ACC112 (cell line): Measurements from ENCODE around the gene CAPS.

Experiments
- H2AFZ ChIP-seq: fragments of 200-600 bp; sonication (generic); one replicate; pipeline ENCODE4 v1.6.0; 2017; ENCODE audit warnings: antibody characterized with exemption, low read length; ENCODE audit not compliant: unreplicated experiment
- H3K27ac ChIP-seq: fragments of 200-600 bp; sonication (generic); 2 replicates; pipeline ENCODE4 v1.5.1; 2014; ENCODE audit warnings: low read depth, mild to moderate bottlenecking, antibody characterized with exemption, low read length, moderate library complexity
- H3K27me3 ChIP-seq: fragments of 200-600 bp; sonication (generic); 2 replicates; pipeline ENCODE4 v1.6.1; 2014; ENCODE audit warnings: mild to moderate bottlenecking, antibody characterized with exemption, low read length, moderate library complexity, mixed read lengths; ENCODE audit not compliant: insufficient read depth
- H3K36me3 ChIP-seq: fragments of 200-600 bp; sonication (generic); 2 replicates; pipeline ENCODE4 v1.6.1; 2016; ENCODE audit warnings: mild to moderate bottlenecking, antibody characterized with exemption, low read length, moderate library complexity, mixed read lengths; ENCODE audit not compliant: insufficient read depth
- H3K4me1 ChIP-seq: fragments of 200-600 bp; sonication (generic); one replicate; pipeline ENCODE4 v1.6.1; 2016; ENCODE audit warnings: low read length, mixed read lengths; ENCODE audit not compliant: insufficient read depth, unreplicated experiment, control insufficient read depth
- H3K4me3 ChIP-seq: fragments of 200-600 bp; sonication (generic); 2 replicates; pipeline ENCODE4 v1.5.1; 2014; ENCODE audit warnings: mild to moderate bottlenecking, low read depth, low read length
- H3K79me2 ChIP-seq: fragments of 200-600 bp; sonication (generic); one replicate; pipeline ENCODE4 v1.6.0; 2016; ENCODE audit warnings: low read length; ENCODE audit not compliant: control insufficient read depth, unreplicated experiment, insufficient read depth

Gene CAPS

DNA sequence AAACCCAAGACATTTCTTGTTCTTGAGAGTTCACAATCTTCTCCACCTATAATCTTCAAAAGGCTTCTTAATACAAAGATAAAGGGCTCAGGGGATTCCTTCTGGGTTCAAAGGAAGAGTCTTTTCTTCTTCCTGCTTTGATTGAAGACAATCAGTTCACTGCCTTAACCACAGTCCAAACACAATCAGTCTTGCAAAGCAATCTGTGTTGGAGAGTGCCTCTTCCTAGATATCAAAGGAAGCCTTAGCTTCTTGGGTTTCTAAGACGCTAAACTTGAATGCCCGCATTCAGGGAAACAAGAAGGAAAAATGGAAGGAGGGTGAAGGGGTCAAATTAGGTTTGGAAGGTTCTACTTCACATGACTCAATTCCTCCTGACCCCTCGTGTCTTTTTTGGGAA lies 36.7 kb downstream of the CAPS start:
- Histone ChIP-seq H3K27me3 (no peaks in the 10 kb centered on the region), H2AFZ (no peak overlapping the region), H3K79me2 (peaks cover 69% of the 10 kb centered on the region), H3K4me3 (no peak overlapping the region), H3K4me1 (peaks cover 24% of the 10 kb centered on the region), H3K27ac (no peak overlapping the region), H3K36me3 (no peaks in the 10 kb centered on the region)

GRCh38 chr19:5951338-5951861 lies 37.3 kb downstream of the CAPS start:
- H3K36me3 ChIP-seq = no peaks in the 10 kb centered on the region
- no peak overlapping the region for H3K4me3 ChIP-seq
- peaks cover 71% of the 10 kb centered on the region for H3K79me2 ChIP-seq
- H3K27ac ChIP-seq = no peak overlapping the region
- peaks cover 24% of the 10 kb centered on the region for H3K4me1 ChIP-seq
- H3K27me3 ChIP-seq = no peaks in the 10 kb centered on the region
- no peak overlapping the region for H2AFZ ChIP-seq

GRCh38 chr19:5952193-5953029 lies 38.4 kb downstream of the CAPS start:
- H3K36me3 ChIP-seq = no peaks in the 10 kb centered on the region
- H3K27me3 ChIP-seq = no peaks in the 10 kb centered on the region
- no peak overlapping the region for H3K4me3 ChIP-seq
- H3K27ac ChIP-seq = no peak overlapping the region
- H3K79me2 ChIP-seq = peaks cover 72% of the 10 kb centered on the region
- H2AFZ ChIP-seq = no peak overlapping the region
- H3K4me1 ChIP-seq = peaks cover 24% of the 10 kb centered on the region

GRCh38 chr19:5953030-5953589 lies 39.1 kb downstream of the CAPS start:
- Histone ChIP-seq H2AFZ (no peak overlapping the region), H3K79me2 (peaks cover 71% of the 10 kb centered on the region), H3K4me1 (peaks cover 20% of the 10 kb centered on the region), H3K27ac (no peak overlapping the region), H3K4me3 (no peak overlapping the region), H3K36me3 (no peaks in the 10 kb centered on the region), H3K27me3 (no peaks in the 10 kb centered on the region)

DNA sequence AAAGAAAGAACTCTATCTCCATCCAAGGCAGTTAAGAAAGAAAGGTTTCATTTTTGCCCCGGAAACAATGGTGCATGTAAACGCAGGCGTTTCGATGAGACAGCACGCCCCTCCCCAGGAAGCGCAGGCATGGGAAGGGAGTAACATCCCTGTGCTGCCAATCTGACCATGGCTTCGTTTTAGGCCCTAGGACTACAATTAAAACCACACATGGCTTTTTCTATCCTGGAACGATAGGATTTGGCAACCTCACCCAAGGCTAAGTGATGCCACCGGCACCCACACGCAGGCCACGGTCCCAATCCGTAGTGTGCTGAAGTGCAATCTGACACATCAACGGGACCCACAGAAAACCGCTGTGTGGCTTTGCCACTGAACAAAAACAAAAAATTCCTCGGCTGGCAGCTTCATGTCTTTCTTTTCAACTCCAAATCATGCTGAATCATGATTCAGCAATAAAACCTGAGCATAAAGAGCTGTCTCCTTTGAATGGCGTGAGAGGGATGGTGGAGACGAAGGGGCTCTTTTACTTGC lies 39.7 kb downstream of the CAPS start:
- Histone ChIP-seq H3K4me1 (peaks cover 20% of the 10 kb centered on the region), H3K36me3 (no peaks in the 10 kb centered on the region), H3K27ac (peak overlapping the region; percentile 9; the same call in 1 of the 2 replicates), H3K4me3 (no peak overlapping the region), H3K79me2 (peaks cover 78% of the 10 kb centered on the region), H2AFZ (no peak overlapping the region), H3K27me3 (no peaks in the 10 kb centered on the region)

DNA sequence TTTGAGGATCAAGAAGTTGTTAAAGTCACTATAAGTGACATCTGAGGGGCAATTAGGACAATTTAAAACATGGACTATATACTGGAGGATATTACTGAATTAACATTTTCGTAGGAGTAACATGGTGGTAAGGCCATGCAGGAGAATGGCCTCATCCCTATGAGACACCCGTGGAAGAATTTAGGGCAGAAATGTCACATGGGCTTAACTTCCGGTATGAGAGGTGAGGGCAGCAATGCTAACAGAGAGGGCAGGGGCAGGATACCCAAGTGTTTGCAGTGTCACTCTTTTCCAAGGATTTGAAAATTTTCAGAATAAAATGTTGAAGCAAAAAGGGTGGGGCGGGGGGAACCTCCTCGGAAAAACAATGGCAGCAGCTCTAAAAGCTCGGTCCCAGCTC lies 40.2 kb downstream of the CAPS start:
- no peaks in the 10 kb centered on the region for H3K36me3 ChIP-seq
- H3K79me2 ChIP-seq = peaks cover 83% of the 10 kb centered on the region
- peaks cover 20% of the 10 kb centered on the region for H3K4me1 ChIP-seq
- peak overlapping the region; percentile 9; the same call in 1 of the 2 replicates for H3K27ac ChIP-seq
- H3K4me3 ChIP-seq = no peak overlapping the region
- no peak overlapping the region for H2AFZ ChIP-seq
- no peaks in the 10 kb centered on the region for H3K27me3 ChIP-seq

DNA sequence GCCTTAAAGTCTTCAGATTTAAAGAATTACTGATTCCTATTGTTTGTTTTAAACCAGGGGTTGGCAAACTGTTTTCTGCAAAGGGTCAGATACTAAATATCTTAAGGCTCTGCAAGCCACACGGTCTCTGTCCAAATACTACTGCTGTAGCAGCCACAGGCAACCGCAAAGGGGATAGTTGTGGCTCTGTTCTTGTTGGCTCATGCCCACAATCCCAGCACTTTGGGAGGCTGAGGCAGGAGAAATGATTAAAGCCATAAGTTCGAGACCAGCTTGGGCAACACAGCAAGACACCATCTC lies 41.5 kb downstream of the CAPS start:
- Histone ChIP-seq H3K4me3 (no peak overlapping the region), H3K27ac (no peak overlapping the region), H3K27me3 (no peaks in the 10 kb centered on the region), H3K4me1 (peaks cover 20% of the 10 kb centered on the region), H3K36me3 (no peaks in the 10 kb centered on the region), H2AFZ (no peak overlapping the region), H3K79me2 (peaks cover 92% of the 10 kb centered on the region)

DNA sequence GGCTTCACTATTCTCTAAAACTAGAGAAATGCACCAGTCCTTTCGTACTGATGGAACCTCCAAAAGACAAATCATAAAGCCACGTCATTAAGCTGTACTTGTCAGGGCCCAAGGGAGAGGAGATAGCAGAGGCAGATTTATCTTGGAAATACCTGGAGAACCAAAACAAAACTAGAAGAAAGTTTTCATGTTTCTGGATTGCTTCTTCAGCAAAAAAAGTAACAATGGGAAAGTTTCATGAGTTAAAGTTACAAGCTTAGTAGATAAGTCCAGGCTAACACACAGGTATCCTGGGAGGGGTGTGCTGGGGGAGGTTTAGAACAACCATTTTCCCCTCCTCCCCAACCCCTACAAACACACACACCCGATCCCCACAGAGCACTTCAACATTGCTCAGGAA lies 42.3 kb downstream of the CAPS start:
- Histone ChIP-seq H3K4me1 (peaks cover 20% of the 10 kb centered on the region), H3K36me3 (no peaks in the 10 kb centered on the region), H3K4me3 (no peak overlapping the region), H3K79me2 (peaks cover 88% of the 10 kb centered on the region), H3K27ac (no peak overlapping the region), H2AFZ (no peak overlapping the region), H3K27me3 (no peaks in the 10 kb centered on the region)

GRCh38 chr19:5956728-5957127 lies 42.7 kb downstream of the CAPS start:
- Histone ChIP-seq H2AFZ (no peak overlapping the region), H3K4me1 (peaks cover 20% of the 10 kb centered on the region), H3K27ac (no peak overlapping the region), H3K36me3 (no peaks in the 10 kb centered on the region), H3K79me2 (peaks cover 85% of the 10 kb centered on the region), H3K27me3 (no peaks in the 10 kb centered on the region), H3K4me3 (no peak overlapping the region)

- Histone ChIP-seq H3K79me2 (peaks cover 86% of the 10 kb centered on the region), H3K27ac (no peak overlapping the region), H2AFZ (no peak overlapping the region), H3K4me1 (peaks cover 23% of the 10 kb centered on the region), H3K36me3 (no peaks in the 10 kb centered on the region), H3K4me3 (no peak overlapping the region), H3K27me3 (no peaks in the 10 kb centered on the region)
Observed at GRCh38 chr19:5957170-5957569, 43.1 kb downstream of the CAPS start.
